ENCODE measurements around the gene PCNX1.

GRCh38 chr14:70934084-70934483 lies 26.8 kb downstream of the PCNX1 start:
- no peak for TF ChIP-seq CTCF (IDR thresholded peaks at IDR 0.05; ENCODE audit: insufficient read depth, low read length, poor library complexity, severe bottlenecking)
- no peak for TF ChIP-seq EZH2phosphoT487 (conservative IDR thresholded peaks at IDR 0.05; ENCODE audit: low read length)

Data from SU-DHL-6 (cell line).